Renal pelvis (tissue), 12 donors: ENCODE results near the gene FAR1. TPM values are rescaled to one million over a fixed set of nuclear protein-coding genes. Genes with fewer than 3 reads are reported as not detected.
A peak's percentile ranks its signal among the peaks of the same experiment; 100 is the strongest.
"Not testable (repeated sequence)": the region's sequence is repeated elsewhere in the genome, so short reads cannot be mapped to it uniquely, and the experiment has no call there.

Experiments
- DNase-seq: peaks from one replicate; pipeline ENCODE4 v3.0.0-alpha.2; 2013
- long read RNA-seq, 16 experiments: transcript quantifications; one replicate each; lab custom pipeline, GENCODE V29; 2026
- polyA plus RNA-seq, 3 donors: library from polyadenylated mRNA; unstranded; fragments of 120-200 nt; gene quantifications; one replicate each; pipeline ENCODE4 v1.2.1, GENCODE V29; 2013; ENCODE audit not compliant: insufficient read length in 3 of 3

The FAR1 gene, protein sequence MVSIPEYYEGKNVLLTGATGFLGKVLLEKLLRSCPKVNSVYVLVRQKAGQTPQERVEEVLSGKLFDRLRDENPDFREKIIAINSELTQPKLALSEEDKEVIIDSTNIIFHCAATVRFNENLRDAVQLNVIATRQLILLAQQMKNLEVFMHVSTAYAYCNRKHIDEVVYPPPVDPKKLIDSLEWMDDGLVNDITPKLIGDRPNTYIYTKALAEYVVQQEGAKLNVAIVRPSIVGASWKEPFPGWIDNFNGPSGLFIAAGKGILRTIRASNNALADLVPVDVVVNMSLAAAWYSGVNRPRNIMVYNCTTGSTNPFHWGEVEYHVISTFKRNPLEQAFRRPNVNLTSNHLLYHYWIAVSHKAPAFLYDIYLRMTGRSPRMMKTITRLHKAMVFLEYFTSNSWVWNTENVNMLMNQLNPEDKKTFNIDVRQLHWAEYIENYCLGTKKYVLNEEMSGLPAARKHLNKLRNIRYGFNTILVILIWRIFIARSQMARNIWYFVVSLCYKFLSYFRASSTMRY
- 10 to 100 TPM; 64.3 to 78.5 (median 71.3) TPM for polyA plus RNA-seq
- long read RNA-seq, donor 1, full-length matches to known transcripts, result 17 of 17 reads
- long read RNA-seq, donor 1, partial matches to known transcripts, result 0 of 17 reads
- long read RNA-seq, donor 1, other reads (novel, unspliced or antisense), result 0 of 17 reads
- long read RNA-seq, donor 2, full-length matches to known transcripts, result 13 of 51 reads
- long read RNA-seq, donor 2, partial matches to known transcripts, result 38 of 51 reads
- long read RNA-seq, donor 2, other reads (novel, unspliced or antisense), result 0 of 51 reads
- long read RNA-seq, donor 3, full-length matches to known transcripts, result 4 of 11 reads
- long read RNA-seq, donor 3, partial matches to known transcripts, result 7 of 11 reads
- long read RNA-seq, donor 3, other reads (novel, unspliced or antisense), result 0 of 11 reads
- long read RNA-seq, donor 4, full-length matches to known transcripts, result 9 of 9 reads
- long read RNA-seq, donor 4, partial matches to known transcripts, result 0 of 9 reads
- long read RNA-seq, donor 4, other reads (novel, unspliced or antisense), result 0 of 9 reads
- long read RNA-seq, donor 5, full-length matches to known transcripts, result 6 of 6 reads
- long read RNA-seq, donor 5, partial matches to known transcripts, result 0 of 6 reads
- long read RNA-seq, donor 5, other reads (novel, unspliced or antisense), result 0 of 6 reads
- long read RNA-seq, donor 6, full-length matches to known transcripts, result 21 of 63 reads
- long read RNA-seq, donor 6, partial matches to known transcripts, result 42 of 63 reads
- long read RNA-seq, donor 6, other reads (novel, unspliced or antisense), result 0 of 63 reads
- long read RNA-seq, donor 7, full-length matches to known transcripts, result 16 of 16 reads
- long read RNA-seq, donor 7, partial matches to known transcripts, result 0 of 16 reads
- long read RNA-seq, donor 7, other reads (novel, unspliced or antisense), result 0 of 16 reads
- long read RNA-seq, donor 8, full-length matches to known transcripts, result 7 of 7 reads
- long read RNA-seq, donor 8, partial matches to known transcripts, result 0 of 7 reads
- long read RNA-seq, donor 8, other reads (novel, unspliced or antisense), result 0 of 7 reads
- long read RNA-seq, donor 9, full-length matches to known transcripts, result 8 of 8 reads
- long read RNA-seq, donor 9, partial matches to known transcripts, result 0 of 8 reads
- long read RNA-seq, donor 9, other reads (novel, unspliced or antisense), result 0 of 8 reads
- long read RNA-seq, donor 10, full-length matches to known transcripts, result 12 of 17 reads
- long read RNA-seq, donor 10, partial matches to known transcripts, result 5 of 17 reads
- long read RNA-seq, donor 10, other reads (novel, unspliced or antisense), result 0 of 17 reads
- long read RNA-seq, donor 11, full-length matches to known transcripts, result 6 of 20 reads
- long read RNA-seq, donor 11, partial matches to known transcripts, result 14 of 20 reads
- long read RNA-seq, donor 11, other reads (novel, unspliced or antisense), result 0 of 20 reads
- long read RNA-seq, donor 12, full-length matches to known transcripts, result 36 of 54 reads
- long read RNA-seq, donor 12, partial matches to known transcripts, result 18 of 54 reads
- long read RNA-seq, donor 12, other reads (novel, unspliced or antisense), result 0 of 54 reads
- long read RNA-seq, donor 13, full-length matches to known transcripts, result 12 of 12 reads
- long read RNA-seq, donor 13, partial matches to known transcripts, result 0 of 12 reads
- long read RNA-seq, donor 13, other reads (novel, unspliced or antisense), result 0 of 12 reads
- long read RNA-seq, donor 14, result 0 reads
- long read RNA-seq, donor 15, full-length matches to known transcripts, result 19 of 74 reads
- long read RNA-seq, donor 15, partial matches to known transcripts, result 55 of 74 reads
- long read RNA-seq, donor 15, other reads (novel, unspliced or antisense), result 0 of 74 reads
- long read RNA-seq, donor 16, full-length matches to known transcripts, result 15 of 15 reads
- long read RNA-seq, donor 16, partial matches to known transcripts, result 0 of 15 reads
- long read RNA-seq, donor 16, other reads (novel, unspliced or antisense), result 0 of 15 reads

GRCh38 chr11:13668102-13668956, at the start of gene FAR1:
Gene FAR1, plus strand, starts transcription at chr11:13668668. Its CDS starts 26,098 bp downstream, at chr11:13694766.
- DNase-seq, result peak; percentile 99

GRCh38 chr11:13620063-13620462, 48.4 kb upstream of the FAR1 start:
- no peak for DNase-seq

DNA sequence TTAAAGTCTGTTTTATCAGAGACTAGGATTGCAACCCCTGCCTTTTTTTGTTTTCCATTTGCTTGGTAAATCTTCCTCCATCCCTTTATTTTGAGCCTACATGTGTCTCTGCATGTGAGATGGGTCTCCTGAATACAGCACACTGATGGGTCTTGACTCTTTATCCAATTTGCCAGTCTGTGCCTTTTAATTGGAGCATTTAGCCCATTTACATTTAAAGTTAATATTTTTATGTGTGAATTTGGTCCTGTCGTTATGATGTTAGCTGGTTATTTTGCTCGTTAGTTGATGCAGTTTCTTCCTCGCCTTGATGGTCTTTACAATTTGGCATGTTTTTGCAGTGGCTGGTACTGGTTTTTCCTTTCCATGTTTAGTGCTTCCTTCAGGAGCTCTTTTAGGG, 41.6 kb upstream of the FAR1 start:
- not testable (repeated sequence) for DNase-seq

DNA sequence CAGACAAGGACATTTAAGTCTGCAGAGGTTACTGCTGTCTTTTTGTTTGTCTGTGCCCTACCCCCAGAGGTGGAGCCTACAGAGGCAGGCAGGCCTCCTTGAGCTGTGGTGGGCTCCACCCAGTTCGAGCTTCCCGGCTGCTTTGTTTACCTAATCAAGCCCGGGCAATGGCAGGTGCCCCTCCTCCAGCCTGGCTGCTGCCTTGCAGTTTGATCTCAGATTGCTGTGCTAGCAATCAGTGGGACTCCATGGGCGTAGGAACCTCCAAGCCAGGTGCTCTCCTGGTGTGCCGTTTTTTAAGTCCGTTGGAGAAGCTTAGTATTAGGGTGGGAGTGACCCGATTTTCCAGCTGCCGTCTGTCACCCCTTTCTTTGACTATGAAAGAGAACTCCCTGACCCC, 39.8 kb upstream of the FAR1 start:
- not testable (repeated sequence) for DNase-seq

DNA sequence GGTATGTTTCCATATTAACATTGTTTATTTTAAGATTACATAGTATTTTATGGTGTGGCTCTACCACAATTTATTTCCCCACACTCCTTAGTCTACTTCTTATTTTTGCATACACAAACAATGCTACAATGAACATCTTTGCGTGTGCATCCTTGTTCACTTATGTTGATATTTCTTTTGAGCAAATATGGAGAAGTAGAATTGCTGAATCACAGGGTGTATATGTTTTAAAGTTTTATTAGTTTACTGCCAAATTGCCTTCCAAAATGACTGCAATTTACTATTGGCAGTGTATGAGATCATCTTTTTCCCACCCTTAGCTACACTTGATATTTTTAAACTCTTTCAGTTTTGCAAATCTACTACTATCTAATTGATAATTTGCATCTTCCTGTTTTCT, 38.7 kb upstream of the FAR1 start:
- no peak for DNase-seq

- DNase-seq, result no peak
Measured at GRCh38 chr11:13635290-13635689, 33.2 kb upstream of the FAR1 start.

- DNase-seq, result no peak
Measured at GRCh38 chr11:13635804-13636203, 32.7 kb upstream of the FAR1 start.

DNA sequence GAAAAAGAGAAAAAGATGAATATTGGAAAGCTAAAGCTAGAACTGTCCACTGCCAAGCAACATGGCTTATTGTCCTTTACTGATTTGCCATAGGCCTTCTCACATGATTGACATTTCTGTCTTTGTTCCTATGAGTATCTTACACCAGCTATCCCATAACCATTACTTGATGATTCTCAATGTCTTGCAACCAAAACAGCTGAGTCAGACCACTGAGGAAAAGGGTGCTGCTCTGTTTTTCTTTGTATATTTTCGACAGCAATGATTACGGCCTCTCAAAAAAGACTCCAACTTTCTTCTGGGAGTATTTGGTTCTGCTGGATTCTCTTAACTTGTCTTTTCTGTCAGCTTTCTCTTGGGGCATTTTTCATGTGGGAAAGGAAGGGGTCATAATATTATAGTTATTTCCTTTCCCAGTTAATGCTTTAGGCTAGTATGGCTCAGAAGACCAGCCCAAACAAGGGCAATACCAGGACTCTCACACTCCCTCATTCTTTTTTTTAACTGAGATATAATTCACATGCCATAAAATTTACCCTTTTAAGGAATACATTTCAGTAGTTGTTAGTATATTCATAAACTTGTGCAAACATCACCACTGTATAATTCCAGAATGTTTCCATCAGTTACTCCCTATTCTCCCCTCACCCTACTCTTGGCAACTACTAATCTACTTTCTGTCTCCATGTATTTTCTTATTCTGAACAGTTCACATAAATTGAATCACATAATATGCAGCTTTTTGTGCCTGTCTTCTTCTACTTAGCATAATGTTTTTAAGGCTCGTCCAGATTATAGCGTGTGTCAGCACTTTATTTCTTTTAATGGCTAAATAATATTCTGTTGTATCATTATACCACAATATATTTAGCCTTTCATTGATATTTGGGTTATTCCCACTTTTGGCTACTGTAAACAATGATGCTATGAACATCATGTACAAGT, 31.1 kb upstream of the FAR1 start:
- DNase-seq, result no peak

DNA sequence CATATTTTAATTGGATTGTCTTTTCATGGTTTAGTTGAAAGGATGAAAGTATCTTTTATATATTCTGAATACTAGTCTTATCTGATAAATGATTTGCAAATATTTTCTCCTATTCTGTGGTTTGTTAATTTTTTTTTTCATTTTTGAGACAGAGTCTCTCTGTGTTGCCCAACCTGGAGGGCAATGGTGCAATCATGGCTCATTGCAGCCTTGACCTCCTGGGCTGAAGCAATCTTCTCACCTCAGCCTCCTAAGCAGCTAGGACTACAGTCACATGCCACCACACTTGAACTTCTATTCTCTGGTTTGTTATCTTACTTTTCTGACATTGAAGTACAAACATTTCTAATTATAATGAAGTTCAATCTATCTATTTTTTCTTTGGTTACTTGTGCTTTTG, 30.0 kb upstream of the FAR1 start:
- DNase-seq, result no peak

- DNase-seq, result no peak
Measured at GRCh38 chr11:13644997-13645687, 23.3 kb upstream of the FAR1 start.

GRCh38 chr11:13647391-13647790, 21.1 kb upstream of the FAR1 start:
- no peak for DNase-seq

- no peak for DNase-seq
Measured at GRCh38 chr11:13649619-13650018, 18.8 kb upstream of the FAR1 start.

- not testable (repeated sequence) for DNase-seq
Measured at GRCh38 chr11:13651515-13651914, 17.0 kb upstream of the FAR1 start.

DNA sequence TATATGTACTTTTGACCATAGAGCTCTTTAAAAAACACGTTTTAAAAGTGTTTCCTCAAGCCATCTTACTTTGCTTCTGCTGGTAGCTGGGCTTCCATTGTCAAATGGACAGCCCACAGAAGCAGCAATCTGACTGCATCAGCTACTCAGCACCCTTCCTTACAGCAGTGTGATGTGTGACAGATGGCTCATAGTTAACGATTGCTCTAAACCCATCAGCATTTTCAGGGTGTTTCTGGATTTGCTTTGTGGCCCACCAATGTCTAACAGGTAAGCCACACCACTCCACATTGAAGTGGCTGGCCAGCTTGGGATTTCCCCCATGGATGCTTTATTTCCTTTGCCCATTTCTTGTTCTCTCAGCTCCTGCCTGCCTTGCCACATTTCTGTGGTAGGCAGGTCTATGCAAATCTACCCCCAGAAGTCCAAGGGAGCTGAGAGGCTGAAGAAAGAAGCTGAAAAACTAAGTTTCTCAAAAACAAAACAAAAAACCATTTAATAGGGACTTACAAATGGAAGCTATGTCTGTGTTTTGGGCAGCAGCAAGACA, 7.3 kb upstream of the FAR1 start:
- no peak for DNase-seq

DNA sequence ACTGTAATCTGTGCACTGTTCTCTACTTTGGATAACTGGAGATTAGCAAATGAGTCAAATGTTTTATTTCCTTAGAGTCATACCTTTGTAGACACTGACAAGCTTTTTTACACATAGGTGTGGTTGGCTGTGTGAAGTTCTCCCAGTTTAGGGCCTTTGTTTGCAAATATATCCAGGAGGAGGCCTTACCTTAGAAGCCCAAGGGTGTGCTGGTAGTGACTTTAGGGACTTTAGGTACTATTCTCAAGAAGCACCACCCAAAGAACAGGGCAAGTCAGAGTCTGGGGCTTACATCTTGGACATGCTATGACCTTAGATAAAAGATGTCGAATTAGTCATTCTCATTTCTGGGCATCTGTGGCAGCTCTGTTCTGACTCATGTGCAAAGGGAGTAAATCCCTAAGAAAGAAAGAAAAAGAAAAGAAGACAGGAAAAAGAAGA, 4.8 kb upstream of the FAR1 start:
- no peak for DNase-seq

- DNase-seq, result no peak
Measured at GRCh38 chr11:13664351-13664750, 4.1 kb upstream of the FAR1 start.
